Measurements from ENCODE around the gene ABI1.

ABI1 gene

DNA sequence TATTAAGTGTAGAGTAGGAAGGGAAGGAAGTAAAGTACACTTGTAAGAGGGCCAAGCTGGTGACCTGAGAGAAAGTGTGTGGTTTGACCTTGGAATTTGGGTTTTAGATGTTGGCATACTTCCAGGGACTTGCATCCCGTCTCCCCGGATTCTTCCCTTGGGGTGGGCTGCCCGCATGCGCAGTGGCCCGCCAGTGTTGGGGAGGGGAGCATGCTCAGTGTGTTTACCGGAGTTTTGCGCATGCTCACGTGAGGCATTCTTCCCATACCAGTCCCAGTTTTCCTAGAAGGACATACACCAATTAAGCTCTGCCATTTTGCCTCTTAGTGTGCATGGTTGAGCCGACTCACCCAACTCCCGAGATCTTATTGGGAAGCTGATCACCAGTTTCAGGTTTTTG, 153.8 kb downstream of the ABI1 start:
- no peak for DNase-seq

DNA sequence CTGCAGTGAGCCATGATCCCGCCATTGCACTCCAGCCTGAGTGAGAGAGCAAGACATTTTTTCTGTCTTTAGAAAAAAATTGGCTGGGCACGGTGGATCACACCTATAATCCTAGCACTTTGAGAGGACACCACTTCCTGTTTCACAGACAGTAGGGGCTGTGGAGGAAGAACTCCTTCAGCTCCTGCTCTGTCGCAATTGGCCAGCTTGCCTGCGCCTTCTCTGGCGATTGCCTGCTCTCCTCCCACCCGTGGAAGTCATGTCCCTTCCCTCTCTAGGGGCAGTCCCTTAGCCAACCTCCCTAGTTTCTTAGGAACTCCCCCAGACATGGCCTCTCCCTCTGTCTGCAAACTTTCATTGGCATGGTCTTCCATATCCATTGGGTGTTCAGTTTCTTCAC, 154.6 kb downstream of the ABI1 start:
- DNase-seq: no peak

DNA sequence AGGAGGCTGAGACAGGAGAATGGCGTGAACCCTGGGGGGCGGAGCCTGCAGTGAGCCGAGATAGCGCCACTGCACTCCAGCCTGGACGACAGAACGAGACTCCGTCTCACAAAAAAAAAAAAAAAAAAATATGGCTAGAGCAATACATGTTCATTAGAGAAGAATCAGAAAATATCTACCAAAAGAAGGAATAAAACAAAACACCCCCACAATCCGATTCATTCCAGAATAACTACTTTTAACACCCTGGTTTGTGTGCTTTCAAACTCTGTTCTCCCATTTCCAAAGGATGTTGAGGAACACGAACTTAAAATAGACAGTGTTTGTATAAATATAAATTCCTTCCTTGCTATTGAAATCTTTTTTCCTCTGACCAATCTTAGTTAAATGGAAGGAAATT, 156.8 kb downstream of the ABI1 start:
- DNase-seq: no peak

GRCh38 chr10:26703096-26703495, 157.7 kb downstream of the ABI1 start:
- DNase-seq: no peak

- no peak for DNase-seq
Observed at GRCh38 chr10:26700884-26701630, 159.7 kb downstream of the ABI1 start.

- no peak for DNase-seq
Observed at GRCh38 chr10:26699631-26700030, 161.1 kb downstream of the ABI1 start.

DNA sequence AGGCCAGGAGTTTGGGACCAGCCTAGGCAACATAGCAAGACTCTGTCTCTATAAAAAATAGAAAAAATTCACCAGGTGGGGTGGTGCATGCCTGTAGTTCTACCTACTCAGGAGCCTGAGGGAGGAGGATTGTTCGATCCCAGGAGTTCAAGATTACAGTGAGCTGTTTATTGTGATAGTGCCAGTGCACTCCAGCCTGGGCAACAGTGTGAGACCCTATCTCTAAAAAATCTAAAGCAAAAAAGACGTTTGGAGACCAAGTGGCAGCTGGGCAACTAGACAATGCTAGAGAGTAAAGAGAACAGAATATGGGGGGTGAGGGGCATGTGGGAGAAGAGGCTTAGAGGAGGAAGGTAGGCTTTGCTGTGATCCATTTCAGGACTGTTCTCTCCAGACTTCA, 161.8 kb downstream of the ABI1 start:
- DNase-seq: no peak

GRCh38 chr10:26697922-26698608, 162.7 kb downstream of the ABI1 start:
- DNase-seq: no peak

DNA sequence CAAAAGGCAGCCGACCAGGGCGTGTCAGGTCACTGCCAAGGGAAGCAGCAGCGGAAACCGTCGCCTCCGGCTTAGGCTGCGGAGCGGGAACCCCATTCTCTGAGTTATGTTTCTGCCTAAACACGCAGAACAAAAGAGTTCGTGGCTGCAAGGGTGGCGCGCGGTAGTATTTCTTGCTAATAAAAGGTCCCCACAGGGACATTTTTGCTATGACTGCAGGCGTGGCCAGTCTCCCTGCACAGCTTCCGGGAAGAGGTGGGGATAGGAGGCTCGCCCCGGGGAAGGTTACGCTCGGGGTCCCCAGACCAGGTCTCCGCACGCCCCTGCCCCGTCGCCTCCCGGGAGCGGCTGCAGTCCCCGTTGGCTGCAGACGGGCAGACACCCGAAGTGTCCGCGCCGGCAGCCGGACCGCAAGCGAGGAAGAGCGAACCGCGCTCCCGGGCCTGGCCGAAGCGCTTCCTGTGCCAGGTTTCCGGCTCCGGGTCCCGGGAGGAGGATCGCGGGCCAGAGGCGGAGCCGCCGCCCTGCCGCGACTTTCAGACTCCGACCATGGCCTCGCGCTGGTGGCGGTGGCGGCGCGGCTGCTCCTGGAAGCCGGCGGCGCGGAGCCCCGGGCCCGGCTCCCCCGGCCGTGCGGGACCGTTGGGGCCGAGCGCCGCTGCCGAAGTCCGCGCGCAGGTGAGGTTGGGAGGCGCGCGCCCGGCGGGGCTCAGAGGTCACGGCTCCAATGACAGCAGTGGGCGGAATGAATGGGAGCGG, 163.4 kb downstream of the ABI1 start, which contains the start of gene PDSS1:
PDSS1 (plus strand) TSS at position 539 of the 759 bp plus-strand sequence; CDS start at position 550, 11 bp downstream.
- DNase-seq: peak; percentile 9 to 10

GRCh38 chr10:26696786-26697162, 164.0 kb downstream of the ABI1 start:
- no peak for DNase-seq
